ENCODE results near the gene RTN3.
"Not testable (repeated sequence)": the region's sequence is repeated elsewhere in the genome, so short reads cannot be mapped to it uniquely, and the experiment has no call there.

RTN3 gene

DNA sequence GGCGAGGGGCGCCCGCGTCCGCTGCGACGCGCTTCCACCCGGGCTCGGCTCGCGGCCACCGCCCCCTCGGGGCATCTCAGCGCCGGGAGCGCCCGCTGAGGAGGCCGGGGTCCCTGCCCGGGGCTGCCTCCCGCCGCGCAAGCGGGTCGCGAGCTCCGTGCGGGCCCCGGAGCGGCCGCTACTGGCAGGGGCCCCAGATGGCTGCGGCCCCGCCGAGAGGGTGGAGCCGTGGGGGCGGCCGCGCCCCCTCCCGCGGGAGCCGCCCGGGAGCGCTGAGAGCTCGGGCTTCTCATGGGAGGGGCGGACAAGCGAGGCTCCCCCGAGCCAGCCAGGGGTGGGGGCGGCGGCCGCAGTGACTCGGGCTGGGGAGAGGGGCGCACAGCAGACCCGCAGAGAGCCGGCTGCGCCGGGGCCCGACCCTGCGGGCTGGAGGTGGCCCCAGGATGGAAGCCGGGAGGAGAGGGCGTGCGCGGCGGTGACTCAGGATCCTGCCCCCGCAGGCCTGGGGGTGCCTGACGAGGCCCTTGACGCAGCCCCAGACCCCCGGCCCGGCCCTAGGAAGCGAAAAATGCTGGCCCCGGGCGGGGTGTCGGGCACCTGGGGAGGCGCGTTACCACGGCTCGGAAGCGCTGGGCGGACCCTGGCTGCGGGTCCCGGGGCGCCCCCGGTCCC is 87.9 kb downstream of the RTN3 start:
- DNase-seq, result no peak

- DNase-seq, result no peak
Measured at GRCh38 chr11:63769714-63770455, 88.6 kb downstream of the RTN3 start.

DNA sequence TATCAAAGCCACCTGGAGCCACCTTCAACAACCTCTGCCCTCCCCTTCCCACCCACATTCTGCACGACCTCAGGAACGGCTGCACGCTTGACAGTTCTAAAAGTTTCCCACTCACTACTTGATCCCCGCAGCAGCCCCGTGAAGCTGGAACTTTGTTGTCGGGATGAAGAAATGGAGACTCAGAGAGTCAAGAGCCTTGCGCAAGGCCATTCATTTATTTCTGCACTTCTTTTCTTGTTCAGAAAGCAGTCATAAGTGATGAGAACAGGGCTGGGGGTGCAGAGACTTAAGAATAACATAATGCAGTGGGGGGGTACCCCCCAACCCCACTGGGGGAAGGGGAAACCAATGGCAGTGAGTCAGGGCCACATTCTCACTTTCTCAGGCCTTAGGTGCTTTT is 89.5 kb downstream of the RTN3 start:
- DNase-seq, result no peak

DNA sequence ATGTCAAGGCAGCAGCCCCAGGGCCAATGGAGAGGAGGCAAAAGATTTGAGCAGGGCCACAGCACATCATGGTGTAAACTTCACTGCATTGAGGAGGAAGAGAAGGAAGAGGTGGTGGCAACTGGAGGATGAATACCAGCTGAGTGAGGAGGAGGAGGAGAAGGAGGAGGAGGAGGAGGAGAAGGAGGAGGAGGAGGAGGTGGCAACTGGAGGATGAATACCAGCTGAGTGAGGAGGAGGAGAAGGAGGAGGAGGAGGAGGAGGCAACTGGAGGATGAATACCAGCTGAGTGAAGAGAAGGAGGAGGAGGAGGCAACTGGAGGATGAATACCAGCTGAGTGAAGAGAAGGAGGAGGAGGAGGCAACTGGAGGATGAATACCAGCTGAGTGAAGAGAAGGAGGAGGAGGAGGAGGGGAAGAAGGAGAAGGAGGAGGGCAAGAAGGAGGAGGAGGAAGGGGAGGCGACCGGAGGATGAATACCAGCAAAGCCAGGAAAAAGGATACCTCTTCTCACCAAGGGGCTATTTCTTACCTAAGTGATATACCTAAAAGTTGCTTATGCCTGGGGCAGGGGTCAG is 90.5 kb downstream of the RTN3 start:
- not testable (repeated sequence) for DNase-seq

GRCh38 chr11:63775191-63775590 is 93.9 kb downstream of the RTN3 start:
- no peak for DNase-seq

- no peak for DNase-seq
Measured at GRCh38 chr11:63779039-63779438, 97.7 kb downstream of the RTN3 start.

- no peak for DNase-seq
Measured at GRCh38 chr11:63782749-63783148, 101.4 kb downstream of the RTN3 start.

DNA sequence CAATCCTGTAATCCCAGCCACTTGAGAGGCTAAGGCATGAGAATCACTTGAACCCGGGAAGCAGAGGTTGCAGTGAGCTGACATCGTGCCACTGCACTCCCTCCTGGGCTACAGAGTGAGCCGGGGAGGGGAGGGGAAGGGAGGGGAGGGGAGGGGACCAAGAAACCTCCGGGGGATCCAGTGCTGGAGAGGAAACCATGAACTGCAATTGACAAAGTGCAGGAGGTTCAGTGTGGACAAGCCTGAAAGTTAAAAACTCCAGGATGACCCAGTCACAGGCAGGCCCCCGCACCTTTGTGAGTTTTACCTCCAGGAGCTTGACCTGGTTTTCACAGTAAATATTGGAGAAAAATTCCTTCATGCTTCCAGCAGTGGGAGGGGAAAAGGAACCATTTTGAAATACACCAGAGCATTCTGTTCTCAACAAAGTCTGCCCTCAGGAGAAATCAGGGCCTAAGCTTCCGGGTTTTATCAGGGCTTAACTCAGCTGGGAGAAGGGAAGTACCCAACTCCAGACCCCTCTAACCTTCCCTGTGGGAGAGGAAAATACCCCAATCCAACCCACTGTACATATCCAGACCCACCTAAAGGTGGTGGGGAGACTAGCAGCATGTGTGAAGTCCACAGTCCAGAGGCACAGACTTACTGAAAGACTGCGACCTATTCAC is 102.8 kb downstream of the RTN3 start:
- DNase-seq, result peak; percentile 53

DNA sequence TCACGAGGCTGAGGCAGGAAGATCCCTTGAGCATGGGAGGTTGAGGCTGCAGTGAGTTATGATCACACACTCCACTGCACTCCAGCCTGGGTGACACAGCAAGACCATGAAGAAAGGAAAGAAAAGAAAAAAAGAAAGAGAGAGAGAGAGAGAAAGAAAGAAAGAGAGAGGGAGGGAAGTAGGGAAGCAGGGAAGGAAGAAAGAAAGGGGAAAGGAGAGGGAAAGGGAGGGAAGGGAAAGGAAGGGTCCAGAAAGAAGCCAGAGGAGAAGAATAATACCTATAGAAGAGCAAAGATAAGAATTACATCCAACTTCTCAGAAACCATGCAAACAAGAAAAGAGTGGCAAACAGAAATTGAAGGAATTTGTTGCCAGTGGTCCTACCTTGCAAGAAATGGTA is 104.5 kb downstream of the RTN3 start:
- DNase-seq, result no peak

DNA sequence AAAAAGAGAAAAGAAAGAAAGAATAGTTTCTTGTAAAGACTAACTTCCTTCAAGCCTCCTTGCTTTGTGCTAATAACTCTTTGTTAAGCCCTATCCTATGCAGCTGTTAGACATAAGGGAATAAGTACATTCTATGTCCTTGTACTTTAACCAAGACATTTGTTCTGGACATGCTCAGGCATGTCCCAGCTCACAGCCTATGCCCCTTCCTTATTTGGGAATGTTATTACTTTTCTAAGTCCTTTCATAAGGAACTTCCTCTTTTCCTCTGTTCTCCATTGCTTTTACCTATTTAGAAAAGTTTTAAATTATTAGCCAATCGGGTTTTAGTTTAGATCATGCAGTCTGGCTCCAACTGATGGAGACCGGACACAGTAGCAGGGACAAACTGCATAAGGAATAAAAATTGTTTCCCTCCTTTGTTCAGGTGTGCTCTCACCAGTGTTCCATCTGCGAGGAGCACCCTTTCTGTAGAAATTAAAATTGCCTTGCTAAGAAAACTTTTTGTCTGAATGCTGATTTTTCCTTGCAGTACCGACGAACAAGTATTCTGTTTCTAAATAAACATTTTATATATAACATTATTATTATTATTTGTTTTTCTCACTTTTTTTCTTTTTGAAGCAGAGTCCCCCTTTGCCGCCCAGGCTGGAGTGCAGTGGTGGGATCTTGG is 110.3 kb downstream of the RTN3 start:
- DNase-seq, result no peak

GRCh38 chr11:63793161-63793560 is 111.9 kb downstream of the RTN3 start:
- DNase-seq, result no peak

DNA sequence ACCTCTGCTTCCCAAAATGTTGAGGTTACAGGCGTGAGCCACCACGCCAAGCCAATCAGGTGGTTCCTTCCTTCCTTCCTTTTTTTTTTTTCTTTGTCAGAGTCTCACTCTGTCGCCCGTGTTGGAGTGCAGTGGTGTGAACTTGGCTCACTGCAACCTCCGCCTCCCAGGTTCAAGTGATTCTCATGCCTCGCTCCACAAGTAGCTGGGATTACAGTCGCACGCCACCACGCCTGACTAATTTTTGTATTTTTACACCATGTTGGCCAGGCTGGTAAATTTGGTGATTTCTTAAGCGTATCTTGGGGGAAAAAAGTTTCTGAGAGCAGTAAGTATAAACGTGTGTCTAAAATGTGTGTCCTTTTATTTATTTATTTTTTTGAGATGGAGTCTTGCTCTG is 113.8 kb downstream of the RTN3 start:
- DNase-seq, result no peak

DNA sequence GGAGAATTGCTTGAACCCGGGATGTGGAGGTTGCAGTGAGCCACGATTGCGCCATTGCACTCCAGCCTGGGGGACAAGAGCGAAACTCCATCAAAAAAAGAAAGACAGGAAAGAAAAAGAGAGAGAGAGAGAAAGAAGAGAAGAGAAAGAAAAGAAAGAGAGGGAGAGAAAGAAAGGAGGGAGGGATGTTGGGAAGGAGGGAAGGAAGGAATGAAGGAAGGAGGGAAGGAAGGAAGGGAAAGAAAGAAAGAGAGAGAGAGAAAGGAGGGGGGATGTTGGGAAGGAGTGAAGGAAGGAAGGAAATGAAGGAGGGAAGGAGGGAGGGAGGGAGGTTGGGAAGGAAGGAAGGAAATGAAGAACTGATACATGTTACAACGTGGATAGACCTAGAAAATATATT is 119.6 kb downstream of the RTN3 start:
- no peak for DNase-seq

GRCh38 chr11:63802637-63803414 is 121.5 kb downstream of the RTN3 start:
- DNase-seq, result peak; percentile 31

GRCh38 chr11:63804259-63804658 is 123.0 kb downstream of the RTN3 start:
- DNase-seq, result no peak

GRCh38 chr11:63805844-63806415 is 124.6 kb downstream of the RTN3 start:
- no peak for DNase-seq

All from kidney glomerular epithelial cell (primary cell).